GM04503 (cell line): Measurements from ENCODE around the gene MTA1.

Experiments used
- DNase-seq: peaks from one replicate; pipeline ENCODE4 v3.0.0-alpha.2; 2012; ENCODE audit warnings: low read depth

MTA1 gene

DNA sequence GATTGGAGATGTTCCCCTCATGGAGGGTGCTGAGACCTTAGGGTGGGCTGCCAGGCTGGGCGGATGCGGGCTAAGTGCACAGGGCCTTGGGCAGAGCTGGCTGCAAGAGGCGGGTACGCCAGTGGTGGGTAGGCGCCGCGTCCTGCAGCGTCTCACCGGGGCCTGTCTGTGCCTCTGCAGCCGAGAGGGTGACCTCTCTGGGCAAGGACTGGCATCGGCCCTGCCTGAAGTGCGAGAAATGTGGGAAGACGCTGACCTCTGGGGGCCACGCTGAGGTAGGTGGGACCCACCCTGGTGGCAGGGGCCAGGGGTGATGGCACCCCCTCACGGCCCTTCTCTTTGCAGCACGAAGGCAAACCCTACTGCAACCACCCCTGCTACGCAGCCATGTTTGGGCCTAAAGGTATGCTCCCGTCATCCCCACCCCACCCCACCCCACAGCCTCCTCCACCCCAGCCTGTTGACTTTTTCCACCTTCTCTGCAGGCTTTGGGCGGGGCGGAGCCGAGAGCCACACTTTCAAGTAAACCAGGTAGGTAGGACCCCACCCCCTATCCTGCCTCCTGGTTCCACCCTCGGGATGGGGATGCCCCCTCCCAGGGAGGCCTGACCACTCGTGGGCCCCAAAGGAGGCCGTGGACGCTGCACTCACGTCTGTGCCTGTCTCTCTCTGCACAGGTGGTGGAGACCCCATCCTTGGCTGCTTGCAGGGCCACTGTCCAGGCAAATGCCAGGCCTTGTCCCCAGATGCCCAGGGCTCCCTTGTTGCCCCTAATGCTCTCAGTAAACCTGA, 68.6 kb downstream of the MTA1 start:
- DNase-seq, result no peak

DNA sequence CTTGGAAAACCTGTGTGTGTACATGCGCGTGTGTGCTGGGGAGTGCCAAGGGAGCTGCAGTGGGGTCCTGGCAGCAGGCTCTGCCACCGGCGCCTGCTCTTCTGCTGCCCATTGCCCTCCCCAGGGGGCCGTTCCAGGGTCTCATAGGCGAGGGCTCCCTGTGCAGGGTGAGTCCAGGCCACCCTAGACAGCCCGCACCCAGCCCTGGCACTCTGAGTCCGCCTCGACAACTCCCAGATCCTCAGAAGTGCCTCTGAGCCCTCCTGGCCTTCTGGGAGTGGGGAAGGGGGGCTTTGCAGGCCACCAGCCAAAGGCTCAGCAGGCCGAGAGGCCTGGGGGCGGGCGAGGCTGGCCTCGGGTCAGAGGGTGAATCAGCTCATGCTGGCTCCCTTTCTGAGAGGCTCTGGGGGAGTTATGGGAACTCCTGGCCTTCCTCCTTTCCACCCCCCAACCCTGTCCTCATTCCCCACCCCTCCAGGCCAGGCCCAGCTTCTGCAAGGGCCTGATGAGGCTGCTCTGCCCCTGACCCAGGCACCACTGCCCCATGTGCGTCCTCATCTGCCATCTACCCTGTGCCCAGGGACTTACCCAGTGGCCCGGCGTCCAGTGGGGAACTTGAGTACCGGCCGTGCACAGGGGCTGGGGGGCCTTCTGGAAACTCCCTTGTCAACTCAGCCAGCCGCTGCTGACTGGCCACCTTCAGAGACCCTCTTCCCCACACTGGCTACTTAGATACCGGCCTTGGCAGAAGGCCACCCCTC, 69.3 kb downstream of the MTA1 start:
- DNase-seq, result no peak

DNA sequence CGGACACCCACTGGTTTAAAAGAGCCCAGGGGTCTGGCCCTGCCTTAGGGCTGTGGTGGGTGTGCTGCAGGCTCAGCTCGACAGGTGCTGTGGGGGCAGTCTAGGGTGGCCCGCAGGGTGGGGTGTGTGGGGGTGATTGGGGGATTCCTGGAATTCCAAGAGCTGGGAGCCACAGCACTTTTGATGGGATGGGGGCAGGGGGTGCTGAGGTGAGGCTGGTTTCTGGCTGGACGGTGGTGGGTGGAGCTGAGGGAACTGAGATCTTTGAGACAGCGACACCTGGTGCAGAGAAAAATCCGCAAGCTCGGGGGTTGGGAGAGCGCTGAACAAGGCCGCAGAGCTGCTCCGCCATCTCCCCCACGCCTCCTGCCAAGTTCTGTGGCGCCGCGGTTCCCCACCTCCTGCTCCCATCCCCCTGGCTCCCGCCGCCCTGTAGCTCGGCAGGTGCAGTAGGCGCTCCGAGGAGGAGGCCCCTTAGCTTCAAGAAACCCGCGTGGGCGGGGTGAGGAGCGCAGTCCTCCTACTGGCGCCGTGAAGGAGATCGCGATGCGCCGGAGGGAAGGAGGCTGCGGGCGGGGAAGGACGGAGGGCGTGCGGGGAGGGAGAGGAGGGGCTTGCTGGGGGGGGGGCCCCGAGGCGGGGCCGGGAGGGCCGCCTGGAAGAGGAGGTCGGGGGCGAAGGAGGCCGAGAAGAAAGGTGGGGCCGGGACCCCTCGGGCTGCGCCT, 70.1 kb downstream of the MTA1 start:
- no peak for DNase-seq

DNA sequence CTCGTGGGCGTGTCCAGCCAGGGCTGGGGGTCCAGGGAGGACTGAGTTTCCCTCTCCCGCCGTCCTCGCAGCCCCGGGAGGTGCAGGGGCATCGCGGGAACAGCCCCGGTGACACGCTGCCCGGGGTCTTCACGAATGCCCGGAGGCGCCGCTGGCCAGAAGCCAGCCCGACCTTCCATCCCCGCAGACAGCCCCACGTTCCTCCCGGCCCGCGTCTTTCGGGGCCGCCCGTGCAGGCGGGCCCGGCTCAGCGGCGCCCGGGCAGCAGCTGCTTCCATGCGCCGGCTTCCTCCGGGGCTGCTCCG, 70.6 kb downstream of the MTA1 start:
- no peak for DNase-seq

DNA sequence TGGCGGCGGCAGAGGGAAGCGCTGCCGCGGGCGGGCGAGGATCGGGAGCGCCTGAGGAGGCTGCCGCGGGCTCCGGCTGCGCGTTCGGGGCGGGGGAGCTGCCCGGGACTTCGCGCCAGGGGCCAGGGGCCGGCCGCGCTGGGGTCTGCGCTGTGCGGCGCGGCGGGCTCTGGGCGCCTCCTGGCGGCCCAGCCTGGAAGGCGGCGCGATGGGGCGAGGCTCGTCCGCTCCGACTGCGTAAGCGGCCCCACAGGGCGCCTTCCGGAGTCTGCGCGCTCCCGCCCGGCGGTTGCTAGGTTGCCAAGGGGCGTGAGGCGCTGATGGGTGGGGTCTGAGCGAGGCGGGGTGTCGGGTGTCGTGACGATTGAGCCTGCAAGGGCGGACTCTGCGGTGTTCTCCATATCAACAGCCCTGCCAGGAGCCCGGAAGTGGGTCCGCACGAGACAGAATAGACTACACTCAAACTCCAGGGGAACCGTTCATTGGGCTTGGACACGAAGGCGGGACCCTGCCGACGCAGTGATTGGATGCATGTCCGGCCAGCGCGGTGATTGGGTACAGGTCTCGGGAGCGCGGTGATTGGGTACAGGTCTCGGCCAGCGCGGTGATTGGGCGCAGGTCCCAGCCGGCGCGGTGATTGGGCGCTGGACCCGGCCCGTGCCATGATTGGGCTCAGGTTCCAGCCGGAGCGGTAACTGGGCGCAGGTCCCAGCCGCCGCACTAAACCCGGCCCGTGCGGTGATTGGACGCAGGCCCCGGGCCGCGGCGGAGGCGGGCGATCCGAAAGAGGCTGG, 71.1 kb downstream of the MTA1 start, which contains the start of gene TEDC1:
Gene TEDC1 (plus strand): TSS at position 675 of the 794 bp plus-strand sequence. CDS start 130 bp downstream, outside the sequence.
- peak; percentile 100 for DNase-seq

DNA sequence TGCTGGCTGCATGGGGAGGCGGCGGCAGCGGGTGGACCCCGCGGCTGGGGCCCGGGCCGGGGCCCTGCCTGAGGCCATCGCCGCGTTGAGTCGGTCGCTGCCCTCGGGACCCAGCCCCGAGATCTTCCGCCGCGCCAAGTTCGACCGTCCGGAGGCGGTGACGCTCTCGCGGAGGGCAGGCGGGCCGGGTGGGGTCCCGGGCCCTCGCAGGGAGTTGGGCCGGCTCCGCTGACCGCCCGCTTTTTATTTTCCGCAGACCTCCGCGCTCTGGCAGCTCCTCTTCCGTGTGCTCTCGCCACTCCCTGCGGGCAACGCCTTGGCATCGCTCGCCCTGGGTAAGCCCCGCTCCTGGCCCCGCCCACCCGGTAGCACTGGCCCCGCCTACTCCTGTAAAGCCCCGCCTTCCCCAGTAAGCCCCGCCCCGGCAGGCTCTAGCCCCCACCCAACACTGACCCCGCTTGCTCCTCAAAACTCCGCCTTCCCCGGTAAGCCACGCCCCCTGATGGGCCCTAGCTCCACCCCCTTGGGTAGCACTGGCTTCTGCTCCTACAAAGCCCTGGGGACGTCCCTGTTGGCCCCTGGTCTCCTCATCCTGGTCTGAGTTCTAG, 71.8 kb downstream of the MTA1 start:
- no peak for DNase-seq

DNA sequence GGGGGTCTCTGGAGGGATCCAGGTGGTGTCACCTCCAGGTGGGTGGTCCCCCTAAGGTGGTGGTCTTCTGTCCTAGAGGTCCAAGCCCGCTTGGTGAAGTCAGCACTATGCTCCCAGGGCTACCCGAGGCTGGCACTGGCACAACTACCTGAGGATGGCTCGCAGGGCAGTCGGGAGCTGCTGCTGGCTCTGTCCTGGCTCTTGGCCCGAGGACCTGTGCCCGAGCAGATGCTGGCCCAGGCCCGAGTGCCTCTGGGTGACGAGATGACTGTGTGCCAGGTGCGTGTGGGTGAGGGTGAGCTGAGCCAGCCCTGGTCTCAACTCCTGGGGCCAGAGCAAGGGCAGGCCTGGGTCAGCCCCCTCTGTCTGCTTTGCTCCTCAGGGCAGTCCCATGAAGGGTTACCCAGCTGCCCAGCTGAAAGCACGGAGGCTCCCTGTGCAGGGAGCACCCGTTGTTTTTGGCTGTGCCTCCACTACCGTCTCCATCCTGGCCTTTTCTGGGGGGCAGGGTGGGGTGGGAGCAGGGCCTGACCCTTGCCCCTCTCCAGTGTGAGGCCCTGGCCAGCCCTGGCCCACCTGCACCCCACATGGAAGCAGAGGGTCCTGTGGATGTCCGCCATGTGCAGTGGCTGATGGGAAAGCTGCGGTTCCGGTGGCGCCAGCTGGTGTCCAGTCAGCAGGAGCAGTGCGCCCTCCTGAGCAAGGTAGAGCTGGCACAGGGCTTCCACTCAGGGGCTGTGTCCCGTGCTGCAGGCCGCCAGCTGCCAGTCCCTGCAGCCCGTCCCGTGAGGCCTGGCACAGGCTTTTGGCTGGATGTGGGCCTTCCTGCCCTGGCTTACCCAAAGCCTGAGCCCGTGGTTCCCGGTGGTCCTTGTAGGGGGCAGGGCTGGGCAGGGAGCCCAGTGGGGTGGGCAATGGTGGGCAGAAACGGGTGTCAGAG, 72.7 kb downstream of the MTA1 start:
- DNase-seq, result no peak

DNA sequence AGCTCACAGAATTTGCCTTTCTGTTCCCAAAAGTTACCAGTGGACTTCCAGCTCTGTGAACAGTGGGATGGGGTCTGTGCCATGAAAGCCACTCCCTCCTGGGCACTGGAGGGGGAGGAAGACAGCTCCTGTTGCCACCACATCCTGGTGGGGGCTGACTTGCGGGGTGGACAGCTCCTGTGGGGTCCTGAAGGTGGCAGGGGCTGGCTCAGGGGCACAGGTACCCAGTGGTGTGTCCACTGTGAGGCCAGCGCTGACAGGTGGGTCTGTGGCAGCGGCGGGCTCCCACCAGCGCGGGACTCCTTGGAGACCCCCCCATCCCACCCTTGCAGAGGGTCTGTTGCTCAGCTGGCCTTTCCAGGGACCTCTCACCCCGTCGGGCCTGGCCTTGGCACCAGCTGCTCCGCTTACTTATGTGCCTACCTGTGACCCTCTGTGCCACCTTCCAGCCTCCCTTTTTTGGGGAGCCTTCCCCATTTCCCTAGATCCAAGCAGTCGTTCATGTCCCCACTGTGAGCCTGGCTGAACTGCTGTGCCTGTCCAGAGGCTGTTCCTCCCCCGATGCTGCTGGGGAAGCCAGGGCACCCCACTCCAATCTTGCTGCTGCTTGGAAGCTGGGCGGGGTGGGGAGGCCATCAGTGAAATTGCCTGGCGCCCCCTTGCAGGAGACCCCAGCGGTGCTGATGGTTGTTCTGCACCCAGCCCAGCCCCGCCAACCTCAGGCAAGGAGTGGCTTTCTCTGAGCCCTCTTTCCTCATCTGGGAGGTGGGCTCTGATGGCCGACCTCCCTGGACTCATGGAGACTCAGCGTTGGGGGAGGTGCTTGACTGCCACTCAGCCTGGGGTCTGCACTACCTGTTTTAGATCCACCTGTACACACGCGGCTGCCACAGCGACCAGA, 73.6 kb downstream of the MTA1 start:
- DNase-seq, result no peak

DNA sequence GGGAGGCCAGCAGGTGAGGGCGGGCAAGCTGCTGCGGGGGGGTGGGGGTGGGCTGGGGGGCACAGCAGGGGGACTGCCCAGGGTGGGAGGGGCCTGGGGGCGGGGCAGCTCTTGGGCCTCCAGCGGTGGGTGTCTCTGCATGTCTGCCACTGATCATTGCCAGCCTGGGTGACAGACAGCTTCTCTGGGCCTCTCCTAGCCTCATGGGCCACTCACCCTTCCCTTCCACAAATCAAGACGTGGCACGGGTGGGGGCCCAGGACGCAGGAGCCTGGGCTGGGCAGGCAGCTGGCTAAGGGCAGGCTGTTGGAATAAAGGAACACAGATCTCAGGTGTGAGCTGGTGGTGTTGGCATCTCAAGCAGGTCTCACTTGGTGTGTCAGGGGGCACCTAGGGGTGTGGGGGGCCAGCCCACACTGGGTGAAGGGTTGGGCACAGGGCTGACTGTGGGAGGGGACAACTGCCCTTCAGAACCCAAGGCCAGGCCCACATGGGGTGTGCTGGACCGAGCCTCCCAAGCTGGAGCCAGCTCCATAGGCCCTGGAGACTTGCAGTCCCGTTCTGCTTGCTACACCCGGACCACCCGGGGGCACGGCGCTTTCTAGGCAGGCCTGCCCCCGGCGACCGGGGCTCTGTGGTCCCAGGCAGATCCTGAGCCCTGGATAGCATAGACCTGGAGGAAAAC, 74.4 kb downstream of the MTA1 start:
- DNase-seq, result no peak

DNA sequence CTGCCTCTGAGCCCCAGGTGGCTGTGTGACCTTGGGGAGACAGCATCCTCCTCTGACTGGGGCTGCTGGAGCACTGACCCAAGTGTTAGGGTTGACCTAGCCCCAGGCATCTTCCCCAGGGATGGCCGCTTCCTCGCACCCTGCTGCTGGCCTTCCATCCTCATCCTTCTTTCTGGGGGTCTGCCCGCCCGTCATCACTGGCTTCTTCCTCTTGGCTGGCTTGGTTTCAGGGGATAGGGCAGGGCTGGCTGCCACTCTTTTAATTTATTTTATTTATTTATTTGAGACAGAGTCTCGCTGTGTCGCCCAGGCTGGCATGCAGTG, 74.9 kb downstream of the MTA1 start:
- no peak for DNase-seq

DNA sequence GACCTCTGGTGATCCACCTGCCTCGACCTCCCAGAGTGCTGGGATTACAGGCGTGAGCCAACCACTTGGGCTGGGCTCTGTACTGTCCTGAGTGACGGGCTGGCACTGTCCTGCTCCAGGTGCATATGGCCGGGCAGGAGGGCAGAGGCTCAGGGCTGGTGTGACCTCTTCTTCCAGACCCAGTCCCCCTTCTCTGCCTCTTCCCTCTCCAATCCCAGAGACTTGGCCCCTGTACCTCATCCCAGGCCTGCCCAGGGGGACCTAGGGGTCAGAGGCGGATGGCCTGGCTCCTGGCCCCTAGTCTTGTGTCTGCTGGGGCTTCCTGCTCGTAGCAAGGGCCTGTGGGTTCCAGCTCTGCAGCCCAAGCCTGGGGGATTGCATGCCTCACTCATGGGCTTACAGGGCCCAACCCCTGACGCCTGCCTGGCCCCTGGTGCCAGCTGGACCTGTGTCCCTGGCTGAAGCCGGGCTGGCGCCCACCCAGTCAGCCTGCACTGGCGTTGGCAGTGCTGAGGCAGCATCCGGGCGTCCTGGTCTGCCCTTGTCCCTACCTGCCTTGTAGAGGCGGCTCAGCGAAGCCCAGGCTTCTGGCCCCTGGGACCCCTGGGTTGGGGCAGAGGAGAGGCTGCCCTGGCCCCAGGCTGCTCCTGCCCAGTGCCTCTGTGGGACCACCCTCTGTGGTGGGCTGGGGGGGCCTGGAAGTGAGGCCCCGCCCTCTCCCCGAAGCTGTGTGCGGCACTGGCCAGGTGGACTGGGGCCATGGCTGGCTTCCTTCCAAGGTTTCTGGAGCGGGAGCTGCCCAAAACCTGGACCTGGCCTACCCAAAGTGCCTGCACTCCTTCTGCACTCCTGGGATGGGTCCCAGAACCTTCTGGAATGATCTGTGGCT, 75.7 kb downstream of the MTA1 start:
- DNase-seq, result no peak

DNA sequence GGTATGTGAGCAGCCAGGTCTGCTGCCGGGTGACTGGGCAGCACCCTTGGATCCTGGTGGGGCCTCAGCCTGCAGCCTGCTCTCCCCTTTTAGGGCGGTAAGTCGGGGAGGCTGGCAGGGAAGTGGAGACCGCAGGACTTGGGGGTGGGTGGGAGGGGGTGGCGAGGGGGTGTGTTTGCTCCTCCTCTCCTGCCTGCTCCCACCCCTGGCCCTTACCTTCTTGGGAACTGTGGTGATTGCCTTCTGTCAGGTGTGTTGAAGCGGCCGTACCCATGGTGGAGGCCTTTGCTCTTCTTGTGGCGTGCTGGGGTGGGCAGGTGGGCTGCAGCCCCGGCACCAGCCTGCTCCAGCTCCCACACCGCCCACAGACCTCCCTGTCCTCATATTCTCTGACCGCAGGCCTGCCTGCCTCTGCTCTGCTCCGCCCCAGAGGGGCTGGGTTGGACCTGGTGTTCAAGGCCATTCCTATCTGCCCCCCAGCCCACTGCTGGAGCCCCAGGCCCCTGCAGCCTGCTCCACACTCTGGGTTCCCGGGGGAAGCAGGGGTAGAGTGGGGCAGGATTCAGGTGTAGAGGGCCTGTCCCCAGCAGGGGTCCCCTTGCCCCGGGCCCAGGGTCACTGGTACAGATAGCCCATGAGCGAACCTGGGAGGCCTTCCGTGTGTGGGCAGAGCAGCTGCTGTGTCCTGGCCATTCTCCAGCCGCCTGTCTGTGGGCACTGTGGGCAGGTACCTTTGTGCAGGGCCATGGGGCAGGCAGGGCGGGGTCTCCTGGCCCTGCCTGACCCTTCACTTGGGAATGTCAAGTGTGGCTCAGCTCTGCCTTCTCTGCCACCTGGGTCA, 76.6 kb downstream of the MTA1 start:
- no peak for DNase-seq

DNA sequence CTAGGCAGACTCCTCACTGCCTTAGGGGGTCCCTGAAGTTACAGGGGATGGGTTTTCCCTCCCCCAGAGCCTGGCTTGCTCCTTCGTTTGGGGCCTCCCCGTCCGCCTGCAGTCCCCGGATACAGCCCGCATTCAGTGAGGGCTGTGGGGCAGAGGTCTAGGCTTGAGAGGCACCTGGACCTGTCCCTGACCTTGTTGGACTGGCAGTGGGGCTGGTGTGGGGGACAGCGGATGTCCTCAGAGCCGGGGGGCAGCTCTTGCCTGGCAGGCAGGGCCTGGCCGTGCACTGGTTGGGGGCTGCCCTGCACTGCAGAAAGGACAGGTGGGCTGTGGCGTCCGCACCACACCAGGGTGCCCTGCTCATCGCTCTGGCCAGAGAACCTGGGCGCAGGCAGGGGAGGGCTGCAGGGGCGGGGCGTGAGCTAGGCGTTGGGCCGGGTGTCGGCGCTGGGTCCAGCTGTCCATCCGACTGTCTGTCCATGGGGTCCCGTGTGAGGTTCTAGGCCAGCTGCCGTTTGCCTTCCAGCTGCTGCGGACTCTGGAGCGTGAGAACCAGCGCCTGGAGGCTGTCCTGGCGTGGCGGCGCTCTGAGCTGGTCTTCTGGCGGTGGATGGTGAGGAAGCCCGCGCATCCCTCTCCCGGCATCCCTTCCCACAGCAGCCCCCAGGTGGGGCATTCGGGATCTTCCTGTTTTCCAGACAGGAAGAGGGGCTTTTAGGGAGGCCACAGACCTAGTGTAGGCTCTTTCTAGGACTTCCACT, 77.4 kb downstream of the MTA1 start:
- DNase-seq, result no peak

DNA sequence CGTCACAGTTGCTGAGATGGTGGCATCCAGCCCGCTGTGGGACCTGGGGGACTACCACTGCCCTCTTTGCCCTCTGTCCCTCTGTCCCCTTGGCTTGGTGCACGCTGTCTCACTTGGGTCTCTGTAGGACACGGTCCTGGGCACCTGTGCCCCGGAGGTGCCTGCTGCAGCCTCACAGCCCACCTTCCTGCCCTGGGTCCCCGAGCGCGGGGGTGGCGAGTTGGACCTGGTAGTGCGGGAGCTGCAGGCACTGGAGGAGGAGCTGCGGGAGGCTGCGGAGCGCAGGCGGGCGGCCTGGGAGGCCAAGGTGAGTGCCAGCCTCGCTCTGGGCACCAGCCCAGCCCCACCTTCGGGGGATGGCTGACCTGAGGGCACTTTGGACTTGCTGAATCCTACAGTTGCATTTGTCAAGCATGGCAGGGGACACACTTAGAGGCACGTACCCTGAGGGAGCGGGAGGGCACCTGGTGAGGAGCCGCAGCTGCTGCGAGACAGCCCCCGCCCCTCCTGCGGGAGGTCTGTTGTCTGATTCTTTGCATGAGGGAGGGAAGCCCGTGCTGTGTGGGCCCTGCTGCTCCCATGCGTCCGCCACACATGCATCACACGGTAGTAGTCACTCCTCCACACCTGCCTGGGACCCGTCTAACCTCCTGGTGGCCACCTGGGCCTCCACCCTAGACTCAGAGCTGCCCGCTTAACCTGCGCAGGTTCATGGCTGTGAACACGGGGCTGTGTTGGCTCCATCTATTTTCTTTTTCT, 78.2 kb downstream of the MTA1 start:
- no peak for DNase-seq

DNA sequence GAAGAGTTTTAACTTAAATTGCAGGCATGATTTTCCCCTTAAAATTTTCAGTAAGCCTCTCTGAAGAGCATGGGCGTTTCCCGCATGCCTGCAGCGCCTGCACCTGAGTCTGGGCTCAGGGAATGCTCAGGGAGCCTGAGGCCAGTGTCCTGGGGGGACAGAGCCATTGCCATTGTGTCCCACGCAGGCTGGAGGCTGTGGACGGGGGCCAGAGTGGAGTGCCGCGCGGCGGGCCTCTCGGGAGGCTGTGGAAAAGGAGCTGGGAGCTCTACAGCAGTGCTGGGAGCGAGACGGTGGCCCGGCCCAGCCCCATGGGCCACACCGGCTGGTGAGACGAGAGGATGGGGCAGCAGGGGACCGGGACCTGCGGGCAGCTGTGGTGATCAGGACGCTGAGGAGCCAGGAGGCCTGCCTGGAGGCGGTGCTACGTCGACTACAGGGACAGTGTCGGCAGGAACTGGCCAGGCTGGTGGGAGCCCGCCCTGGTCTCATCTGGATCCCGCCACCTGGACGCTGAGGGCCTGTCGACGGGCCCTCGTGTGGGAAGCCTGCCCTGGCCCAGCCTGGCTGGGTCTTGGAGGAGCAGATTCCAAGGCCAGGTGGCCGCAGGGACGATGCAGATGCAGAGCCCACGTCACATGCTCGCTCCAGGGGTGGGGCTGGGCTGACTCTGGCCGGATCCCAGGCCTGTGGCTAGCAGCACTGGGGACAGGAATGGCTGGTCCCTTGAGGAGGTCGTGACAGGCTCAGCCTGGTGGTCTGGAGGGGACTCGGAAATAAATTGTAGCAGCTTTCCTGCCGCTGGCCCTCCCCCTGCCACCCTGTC, 79.0 kb downstream of the MTA1 start:
- no peak for DNase-seq
